Sigmoid colon (tissue), 7 donors: Measurements from ENCODE around the gene CSTF1. TPM values are rescaled to one million over a fixed set of nuclear protein-coding genes. Genes with fewer than 3 reads are reported as not detected.

Experiments used
- DNase-seq: peaks from one replicate; pipeline ENCODE4 v3.0.0-alpha.2; 2019
- H3K27ac ChIP-seq, 4 donors: fragments of 200-600 bp; sonication (generic); one replicate each; pipeline ENCODE4 v1.5.1; 2016 to 2019; ENCODE audit warnings: mild to moderate bottlenecking in 1 of 4
- H3K27me3 ChIP-seq, 3 donors: fragments of 200-600 bp; sonication (generic); one replicate each; pipeline ENCODE4 v1.5.1; 2019; ENCODE audit warnings: mild to moderate bottlenecking in 1 of 3
- H3K36me3 ChIP-seq, 4 donors: fragments of 200-600 bp; sonication (generic); one replicate each; pipeline ENCODE4 v1.5.1; 2016 to 2019
- H3K4me1 ChIP-seq, 4 donors: fragments of 200-600 bp; sonication (generic); one replicate each; pipeline ENCODE4 v1.5.1; 2017 to 2019
- H3K4me3 ChIP-seq, 4 donors: fragments of 200-600 bp; sonication (generic); one replicate each; pipeline ENCODE4 v1.5.1; 2017 to 2019; ENCODE audit warnings: mild to moderate bottlenecking in 2 of 4, moderate library complexity in 1 of 4
- H3K9me3 ChIP-seq, 4 donors: fragments of 200-600 bp in 3 of 4; sonication (generic) in 3 of 4; one replicate each; pipeline versions ENCODE4 v1.5.1 to v1.6.1; 2013 to 2019
- CTCF ChIP-seq, 4 experiments: fragments of 450-650 bp in 3 of 4; fragments of 200-600 bp in 1 of 4; IDR thresholded peaks; one replicate each; pipeline ENCODE4 v1.5.1; 2016 to 2019; ENCODE audit warnings: antibody characterized with exemption in 4 of 4, mild to moderate bottlenecking in 3 of 4, moderate library complexity in 2 of 4
- EP300 ChIP-seq, 4 donors: sonication (generic); formaldehyde crosslinking; IDR thresholded peaks; one replicate each; pipeline ENCODE4 v1.6.1; 2017; ENCODE audit warnings: antibody characterized with exemption in 4 of 4
- POLR2A ChIP-seq, 2 donors: fragments of 450-650 bp; IDR thresholded peaks; one replicate each; pipeline ENCODE4 v1.6.1; 2016; ENCODE audit warnings: antibody characterized with exemption in 2 of 2, mild to moderate bottlenecking in 2 of 2, moderate library complexity in 2 of 2
- POLR2AphosphoS5 ChIP-seq, 4 donors: sonication (generic); formaldehyde crosslinking; IDR thresholded peaks; one replicate each; pipeline ENCODE4 v1.6.1; 2017; ENCODE audit warnings: antibody characterized with exemption in 4 of 4
- WGBS, 2 donors: extraction: QIAGEN DNeasy Blood & Tissue Kit; methylation state at CpG; one replicate each; pipeline ENCODE4 v1.1.7; 2013; 5-methylcytosine and 5-hydroxymethylcytosine counted together
- intact Hi-C: fragments of 100-400 bp; cut with DNase I; formaldehyde crosslinking; loops from one replicate; pipeline ENCODE4 v1.15.1; 2023
- polyA plus RNA-seq, 3 donors: library from polyadenylated mRNA; stranded (reverse); fragments of 200-250 nt; gene quantifications; one replicate each; pipeline ENCODE4 v1.2.3, GENCODE V29; 2013
- total RNA-seq, 4 donors: library from RNA; depleted of rRNA; stranded (reverse); fragments of >200 nt; gene quantifications; one replicate each; pipeline ENCODE4 v1.1.0, GENCODE V29; 2016
- donor health status: healthy with polysubstance abuse.
- donor health status: Bipolar disorder and iron deficiency.
- donor health status: healthy.

CSTF1 gene
- total and polyA plus RNA-seq, 7 donors: 7.2 to 24.6 (median 14.9) TPM

DNA sequence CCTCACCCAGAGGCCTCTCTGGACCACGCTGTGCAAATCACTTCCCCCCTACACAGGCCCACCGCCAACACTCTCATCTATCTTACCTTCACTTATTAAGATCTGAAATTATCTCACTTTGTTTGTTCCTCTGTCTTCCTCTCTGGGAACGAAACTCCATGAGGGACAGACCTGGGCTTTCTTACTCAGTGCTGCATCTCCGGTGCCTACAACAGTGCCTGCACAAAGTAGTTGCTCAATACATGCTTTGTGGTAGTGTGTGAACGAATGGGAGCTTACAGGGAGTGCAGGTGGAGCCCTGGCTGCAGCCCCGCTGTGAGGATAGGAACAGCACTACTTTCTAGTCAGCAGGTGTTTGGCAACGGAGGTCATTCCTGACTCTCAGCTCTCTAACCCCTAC is 25.0 kb downstream of the CSTF1 start:
- H3K36me3 ChIP-seq: no peaks in the 10 kb centered on the region
- no peaks in the 10 kb centered on the region for H3K27me3 ChIP-seq
- H3K9me3 ChIP-seq: no peaks in the 10 kb centered on the region
- WGBS, 2 donors: 87 to 91% methylated on average over 7 of the region's 7 CpGs
- no peak overlapping the region for H3K27ac ChIP-seq
- no peak for TF ChIP-seq CTCF (IDR thresholded peaks at IDR 0.05)
- TF ChIP-seq POLR2A (IDR thresholded peaks at IDR 0.05): no peak
- no peak for TF ChIP-seq POLR2AphosphoS5 (IDR thresholded peaks at IDR 0.05)
- no peak for TF ChIP-seq EP300 (IDR thresholded peaks at IDR 0.05)
- H3K4me3 ChIP-seq: no peak overlapping the region
- intact Hi-C loops: no loop called here
- no peaks in the 10 kb centered on the region for H3K4me1 ChIP-seq
- DNase-seq: no peak

DNA sequence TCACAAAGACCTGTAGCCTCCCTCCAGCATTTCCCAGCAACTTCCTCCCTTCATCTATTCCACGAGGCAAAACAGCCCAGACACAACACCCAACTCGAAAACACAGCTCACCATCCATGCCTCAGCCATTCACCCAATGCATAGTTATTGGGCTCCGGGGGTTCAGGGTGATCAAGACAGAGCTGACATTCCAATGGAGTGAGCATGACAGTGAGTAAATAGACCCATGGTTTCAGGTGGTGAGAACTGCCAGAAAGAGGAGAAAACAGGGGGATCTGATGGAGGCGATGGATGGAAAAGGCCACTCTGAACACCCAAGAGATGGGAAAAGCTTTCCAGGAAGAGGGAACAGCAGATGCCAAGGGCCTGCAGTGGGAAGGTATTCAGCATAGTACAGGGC is 25.5 kb downstream of the CSTF1 start:
- no peak overlapping the region for H3K4me3 ChIP-seq
- H3K27me3 ChIP-seq: no peaks in the 10 kb centered on the region
- H3K36me3 ChIP-seq: no peaks in the 10 kb centered on the region
- WGBS, 2 donors: 81 to 91% methylated on average over 4 of the region's 4 CpGs
- H3K27ac ChIP-seq: peak overlapping the region in 2 of 4 donors; percentile 42 to 48
- intact Hi-C loops: no loop called here
- TF ChIP-seq POLR2AphosphoS5 (IDR thresholded peaks at IDR 0.05): no peak
- no peak for TF ChIP-seq POLR2A (IDR thresholded peaks at IDR 0.05)
- no peak for TF ChIP-seq EP300 (IDR thresholded peaks at IDR 0.05)
- no peak for TF ChIP-seq CTCF (IDR thresholded peaks at IDR 0.05)
- no peaks in the 10 kb centered on the region for H3K9me3 ChIP-seq
- no peak for DNase-seq
- no peaks in the 10 kb centered on the region for H3K4me1 ChIP-seq

DNA sequence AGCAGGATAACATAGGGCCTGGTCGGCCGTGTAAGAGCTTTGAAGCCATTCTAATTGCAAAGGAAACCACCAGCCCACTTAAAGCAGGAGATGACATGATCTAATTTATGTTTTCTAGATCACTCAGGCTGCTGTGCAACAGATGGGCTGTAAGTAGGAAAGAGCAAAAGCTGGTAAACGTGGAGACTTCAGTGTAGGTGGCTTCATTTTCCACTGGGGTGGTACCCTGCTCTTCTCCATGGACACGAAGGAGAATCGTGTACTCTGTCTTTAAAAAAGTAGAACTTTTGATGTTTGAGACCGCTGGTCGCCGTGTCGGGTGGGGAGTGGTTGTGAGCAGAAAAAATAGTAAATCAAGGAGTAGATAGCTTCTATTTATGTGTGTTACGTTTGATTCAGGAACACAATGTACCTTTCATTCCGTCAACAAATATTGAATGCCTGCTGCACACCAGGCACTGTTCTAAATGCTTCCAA is 26.0 kb downstream of the CSTF1 start:
- Histone ChIP-seq H3K9me3 (no peaks in the 10 kb centered on the region), H3K4me3 (no peak overlapping the region), H3K27me3 (no peaks in the 10 kb centered on the region), H3K4me1 (no peaks in the 10 kb centered on the region), H3K27ac (peak overlapping the region in 2 of 4 donors; percentile 42 to 48), H3K36me3 (no peaks in the 10 kb centered on the region)
- intact Hi-C loops: no loop called here
- DNase-seq: no peak
- TF ChIP-seq EP300 (IDR thresholded peaks at IDR 0.05) (no peak), POLR2AphosphoS5 (IDR thresholded peaks at IDR 0.05) (no peak), POLR2A (IDR thresholded peaks at IDR 0.05) (no peak), CTCF (IDR thresholded peaks at IDR 0.05) (no peak)
- whole genome bisulfite sequencing, 2 donors: 50 to 82% methylated on average over 11 of the region's 11 CpGs

DNA sequence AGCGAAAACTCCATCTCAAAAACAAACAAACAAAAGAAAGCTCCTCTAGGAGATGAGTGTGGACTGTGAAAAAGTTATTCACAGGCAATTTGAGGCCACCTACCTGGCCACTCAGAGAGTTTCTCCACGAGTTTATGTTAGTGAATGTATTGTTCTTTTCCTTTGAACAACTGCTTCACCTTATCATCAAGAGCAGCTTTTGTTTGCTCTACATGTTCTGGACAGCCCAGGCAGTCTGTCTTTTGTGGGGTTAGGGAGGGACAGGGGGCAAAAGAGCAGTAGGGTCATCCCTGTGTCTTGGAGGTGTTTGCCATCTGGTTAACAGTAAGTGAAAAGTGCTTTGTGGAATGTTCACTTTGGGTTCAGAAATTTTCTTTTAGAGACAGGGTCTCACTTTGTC is 27.6 kb downstream of the CSTF1 start:
- Histone ChIP-seq H3K9me3 (no peaks in the 10 kb centered on the region), H3K4me3 (no peak overlapping the region), H3K36me3 (no peaks in the 10 kb centered on the region), H3K27ac (no peak overlapping the region), H3K27me3 (no peaks in the 10 kb centered on the region), H3K4me1 (no peaks in the 10 kb centered on the region)
- DNase-seq: no peak
- TF ChIP-seq POLR2A (IDR thresholded peaks at IDR 0.05) (no peak), EP300 (IDR thresholded peaks at IDR 0.05) (no peak), POLR2AphosphoS5 (IDR thresholded peaks at IDR 0.05) (no peak), CTCF (IDR thresholded peaks at IDR 0.05) (no peak)
- WGBS, 2 donors: 76 to 78% methylated on average over 2 of the region's 2 CpGs
- intact Hi-C loops: no loop called here
